Measurements from ENCODE around the gene JMJD1C. TPM values are rescaled to one million over a fixed set of nuclear protein-coding genes. Genes with fewer than 3 reads are reported as not detected.

The JMJD1C gene
- polyA plus RNA-seq, 2 of the 4 experiments (the other 2 are of a cell fraction): 15.9 to 47.2 TPM

DNA sequence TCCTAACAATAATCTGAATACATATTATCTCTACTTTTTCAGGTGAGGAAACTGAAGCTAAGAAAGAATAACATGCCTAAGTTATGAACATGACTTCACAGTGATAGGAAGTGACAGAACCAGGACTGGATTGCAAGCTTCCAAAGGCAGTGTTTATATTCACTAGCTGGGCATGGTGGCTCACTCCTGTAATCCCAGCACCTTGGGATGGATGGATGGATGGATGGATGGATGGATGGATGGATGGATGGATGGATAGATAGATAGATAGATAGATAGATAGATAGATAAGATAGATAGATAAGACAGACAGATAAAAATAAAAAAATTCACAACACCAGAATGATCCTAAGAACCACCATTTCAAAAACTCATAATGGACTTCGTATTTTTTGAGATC is 18.2 kb upstream of the JMJD1C start:
- 91% methylated on average over 1 of the region's 1 CpG for WGBS (ENCODE audit: missing lambda C conversion rate)
- Histone ChIP-seq H3K4me2 (no peak overlapping the region), H3K4me1 (0 out of 3 replicates have a peak, but pooled peaks cover 5% of the 10 kb centered on the region), H3K27ac (no peak overlapping the region), H3K4me3 (no peak overlapping the region), H3K9me3 (no peaks in the 10 kb centered on the region)
- FAIRE-seq (no peak), ATAC-seq (no peak), DNase-seq (ENCODE audit: low read depth in 1 of 2, low spot score in 1 of 2) (no peak)
- TF ChIP-seq EP300 (IDR thresholded peaks at IDR 0.05) (no peak), MAZ (IDR thresholded peaks at IDR 0.05; ENCODE audit: borderline replicate concordance, low read depth, low read length) (no peak), POLR2AphosphoS2 (conservative IDR thresholded peaks at IDR 0.05; ENCODE audit: low read length) (no peak), JUNB (IDR thresholded peaks at IDR 0.05) (no peak), KDM1A (IDR thresholded peaks at IDR 0.05; ENCODE audit: low read depth) (no peak), ZC3H11A (IDR thresholded peaks at IDR 0.05) (no peak), EHF (CRISPR knock-in tag; IDR thresholded peaks at IDR 0.05) (no peak), JUN (IDR thresholded peaks at IDR 0.05) (no peak), SMC3 (IDR thresholded peaks at IDR 0.05) (no peak)
- TF ChIP-seq, protein P1, sequence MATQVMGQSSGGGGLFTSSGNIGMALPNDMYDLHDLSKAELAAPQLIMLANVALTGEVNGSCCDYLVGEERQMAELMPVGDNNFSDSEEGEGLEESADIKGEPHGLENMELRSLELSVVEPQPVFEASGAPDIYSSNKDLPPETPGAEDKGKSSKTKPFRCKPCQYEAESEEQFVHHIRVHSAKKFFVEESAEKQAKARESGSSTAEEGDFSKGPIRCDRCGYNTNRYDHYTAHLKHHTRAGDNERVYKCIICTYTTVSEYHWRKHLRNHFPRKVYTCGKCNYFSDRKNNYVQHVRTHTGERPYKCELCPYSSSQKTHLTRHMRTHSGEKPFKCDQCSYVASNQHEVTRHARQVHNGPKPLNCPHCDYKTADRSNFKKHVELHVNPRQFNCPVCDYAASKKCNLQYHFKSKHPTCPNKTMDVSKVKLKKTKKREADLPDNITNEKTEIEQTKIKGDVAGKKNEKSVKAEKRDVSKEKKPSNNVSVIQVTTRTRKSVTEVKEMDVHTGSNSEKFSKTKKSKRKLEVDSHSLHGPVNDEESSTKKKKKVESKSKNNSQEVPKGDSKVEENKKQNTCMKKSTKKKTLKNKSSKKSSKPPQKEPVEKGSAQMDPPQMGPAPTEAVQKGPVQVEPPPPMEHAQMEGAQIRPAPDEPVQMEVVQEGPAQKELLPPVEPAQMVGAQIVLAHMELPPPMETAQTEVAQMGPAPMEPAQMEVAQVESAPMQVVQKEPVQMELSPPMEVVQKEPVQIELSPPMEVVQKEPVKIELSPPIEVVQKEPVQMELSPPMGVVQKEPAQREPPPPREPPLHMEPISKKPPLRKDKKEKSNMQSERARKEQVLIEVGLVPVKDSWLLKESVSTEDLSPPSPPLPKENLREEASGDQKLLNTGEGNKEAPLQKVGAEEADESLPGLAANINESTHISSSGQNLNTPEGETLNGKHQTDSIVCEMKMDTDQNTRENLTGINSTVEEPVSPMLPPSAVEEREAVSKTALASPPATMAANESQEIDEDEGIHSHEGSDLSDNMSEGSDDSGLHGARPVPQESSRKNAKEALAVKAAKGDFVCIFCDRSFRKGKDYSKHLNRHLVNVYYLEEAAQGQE (IDR thresholded peaks at IDR 0.05): no peak
- ChIA-PET CTCF (no interaction called here), POLR2A (no interaction called here)

DNA sequence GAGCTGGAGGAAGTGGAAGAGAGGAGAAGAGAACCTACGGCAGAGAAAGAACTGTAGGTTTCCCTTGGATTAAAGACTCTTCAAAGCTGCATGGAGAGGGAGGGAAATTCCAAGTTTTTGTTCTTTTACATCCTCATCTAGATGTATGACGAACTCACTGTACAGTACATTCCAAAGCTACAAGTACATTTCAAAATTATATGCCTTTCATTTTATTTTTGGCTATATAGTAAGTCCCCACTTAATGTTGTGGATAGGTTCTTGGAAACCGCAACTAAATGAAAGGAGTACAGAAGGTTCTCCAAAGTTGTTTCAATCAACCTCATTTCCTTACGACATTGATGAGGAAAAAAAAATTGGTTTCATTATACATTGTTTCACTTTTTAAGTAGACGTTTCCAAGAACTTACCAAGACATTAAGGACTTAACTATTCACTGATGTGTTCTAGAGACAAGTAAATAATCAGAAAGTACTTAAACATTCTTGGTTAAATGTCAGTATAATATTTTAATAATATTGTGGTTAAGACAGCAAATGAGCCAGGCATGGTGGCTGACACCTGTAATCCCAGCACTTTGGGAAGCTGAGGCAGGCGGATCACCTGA is 16.1 kb upstream of the JMJD1C start:
- ATAC-seq (no peak), FAIRE-seq (no peak), DNase-seq (ENCODE audit: low read depth in 1 of 2, low spot score in 1 of 2) (no peak)
- Histone ChIP-seq H3K27ac (no peak overlapping the region), H3K9me3 (no peaks in the 10 kb centered on the region), H3K4me1 (peaks cover 10% of the 10 kb centered on the region; the same call in 1 of the 3 replicates), H3K4me3 (no peak overlapping the region), H3K4me2 (no peak overlapping the region)
- ChIA-PET CTCF (no interaction called here), POLR2A (interaction anchor here (0.6 kb wide), 1 partner anchor 12 kb away, joined by 3 read pairs; no protein-coding TSS in a partner anchor)
- 85% methylated on average over 6 of the region's 6 CpGs for WGBS (ENCODE audit: missing lambda C conversion rate)
- TF ChIP-seq RNF2 (IDR thresholded peaks at IDR 0.05; ENCODE audit: borderline replicate concordance, low read depth) (no peak), EHF (CRISPR knock-in tag; IDR thresholded peaks at IDR 0.05) (no peak), HDAC2 (IDR thresholded peaks at IDR 0.05) (no peak), CHD4 (IDR thresholded peaks at IDR 0.05; ENCODE audit: borderline replicate concordance) (no peak), RARB (CRISPR knock-in tag; IDR thresholded peaks at IDR 0.05) (no peak), GATA3 (IDR thresholded peaks at IDR 0.05; ENCODE audit: borderline replicate concordance) (no peak), NPAS2 (CRISPR knock-in tag; IDR thresholded peaks at IDR 0.05; ENCODE audit: borderline replicate concordance) (no peak), HOXB5 (CRISPR knock-in tag; IDR thresholded peaks at IDR 0.05) (no peak), POLR2AphosphoS2 (conservative IDR thresholded peaks at IDR 0.05; ENCODE audit: low read length) (no peak), RCOR1 (IDR thresholded peaks at IDR 0.05; ENCODE audit: low read depth, low read length) (no peak), JUN (IDR thresholded peaks at IDR 0.05) (no peak), ZSCAN20 (CRISPR knock-in tag; IDR thresholded peaks at IDR 0.05) (no peak), NFE2L2 (conservative IDR thresholded peaks at IDR 0.05; ENCODE audit: low read length) (no peak), ZFP36 (IDR thresholded peaks at IDR 0.05; ENCODE audit: borderline replicate concordance, partially characterized antibody) (no peak)
- TF ChIP-seq, protein P2, sequence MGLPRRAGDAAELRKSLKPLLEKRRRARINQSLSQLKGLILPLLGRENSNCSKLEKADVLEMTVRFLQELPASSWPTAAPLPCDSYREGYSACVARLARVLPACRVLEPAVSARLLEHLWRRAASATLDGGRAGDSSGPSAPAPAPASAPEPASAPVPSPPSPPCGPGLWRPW (IDR thresholded peaks at IDR 0.05): no peak
- TF ChIP-seq, protein P3, sequence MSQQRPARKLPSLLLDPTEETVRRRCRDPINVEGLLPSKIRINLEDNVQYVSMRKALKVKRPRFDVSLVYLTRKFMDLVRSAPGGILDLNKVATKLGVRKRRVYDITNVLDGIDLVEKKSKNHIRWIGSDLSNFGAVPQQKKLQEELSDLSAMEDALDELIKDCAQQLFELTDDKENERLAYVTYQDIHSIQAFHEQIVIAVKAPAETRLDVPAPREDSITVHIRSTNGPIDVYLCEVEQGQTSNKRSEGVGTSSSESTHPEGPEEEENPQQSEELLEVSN (IDR thresholded peaks at IDR 0.05; ENCODE audit: borderline replicate concordance, low read depth): no peak
- TF ChIP-seq, protein P4, sequence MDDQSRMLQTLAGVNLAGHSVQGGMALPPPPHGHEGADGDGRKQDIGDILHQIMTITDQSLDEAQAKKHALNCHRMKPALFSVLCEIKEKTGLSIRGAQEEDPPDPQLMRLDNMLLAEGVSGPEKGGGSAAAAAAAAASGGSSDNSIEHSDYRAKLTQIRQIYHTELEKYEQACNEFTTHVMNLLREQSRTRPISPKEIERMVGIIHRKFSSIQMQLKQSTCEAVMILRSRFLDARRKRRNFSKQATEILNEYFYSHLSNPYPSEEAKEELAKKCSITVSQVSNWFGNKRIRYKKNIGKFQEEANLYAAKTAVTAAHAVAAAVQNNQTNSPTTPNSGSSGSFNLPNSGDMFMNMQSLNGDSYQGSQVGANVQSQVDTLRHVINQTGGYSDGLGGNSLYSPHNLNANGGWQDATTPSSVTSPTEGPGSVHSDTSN (IDR thresholded peaks at IDR 0.05): no peak
- TF ChIP-seq, protein P5, sequence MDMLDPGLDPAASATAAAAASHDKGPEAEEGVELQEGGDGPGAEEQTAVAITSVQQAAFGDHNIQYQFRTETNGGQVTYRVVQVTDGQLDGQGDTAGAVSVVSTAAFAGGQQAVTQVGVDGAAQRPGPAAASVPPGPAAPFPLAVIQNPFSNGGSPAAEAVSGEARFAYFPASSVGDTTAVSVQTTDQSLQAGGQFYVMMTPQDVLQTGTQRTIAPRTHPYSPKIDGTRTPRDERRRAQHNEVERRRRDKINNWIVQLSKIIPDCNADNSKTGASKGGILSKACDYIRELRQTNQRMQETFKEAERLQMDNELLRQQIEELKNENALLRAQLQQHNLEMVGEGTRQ (IDR thresholded peaks at IDR 0.05): no peak
